H1 (cell line): ENCODE data around the gene GFM1. TPM values are rescaled to one million over a fixed set of nuclear protein-coding genes. Genes with fewer than 3 reads are reported as not detected.

Experiments used
- CTCF ChIA-PET: fragments of 300-600 bp; sonication (Branson Sonifier 250); formaldehyde crosslinking; loops from one replicate; lab custom pipeline; 2021; ENCODE audit not compliant: partially characterized antibody; lab: Charles Lee
- POLR2A ChIA-PET: fragments of 300-600 bp; sonication (Branson Sonifier 250); formaldehyde crosslinking; loops from one replicate; lab custom pipeline; 2021; ENCODE audit warnings: inconsistent platforms; ENCODE audit not compliant: partially characterized antibody; lab: Charles Lee
- DNase-seq, 2 experiments: peaks; one replicate each; pipeline versions ENCODE4 v3.0.0 to v3.0.0-alpha.2; 2010 to 2022; ENCODE audit warnings: low spot score in 2 of 2, low read depth in 1 of 2, mixed read lengths in 1 of 2
- FAIRE-seq: peaks from 2 replicates; lab custom pipeline; 2011; peaks lifted over from hg19 to GRCh38; lab: Jason Lieb, UNC
- H2AFZ ChIP-seq: 2 replicates; pipeline ENCODE4 v1.8.1; 2012; ENCODE audit warnings: low read length, inconsistent platforms
- H2AK5ac ChIP-seq: 2 replicates; pipeline ENCODE4 v1.6.1; 2013; ENCODE audit warnings: low read depth, low read length
- H2BK120ac ChIP-seq: replicated peaks from 2 replicates; pipeline ENCODE3; 2013; ENCODE audit warnings: low read depth, low read length, inconsistent platforms
- H2BK12ac ChIP-seq: 2 replicates; pipeline ENCODE4 v1.6.1; 2013; ENCODE audit warnings: low read depth, low read length
- H2BK15ac ChIP-seq: 2 replicates; pipeline ENCODE4 v1.6.1; 2013; ENCODE audit warnings: low read length
- H2BK20ac ChIP-seq: 2 replicates; pipeline ENCODE4 v1.6.1; 2013; ENCODE audit warnings: low read length
- H2BK5ac ChIP-seq: 2 replicates; pipeline ENCODE4 v1.6.1; 2013; ENCODE audit warnings: low read depth, low read length
- H3K14ac ChIP-seq: 2 replicates; pipeline ENCODE4 v1.6.1; 2013; ENCODE audit warnings: inconsistent platforms; ENCODE audit not compliant: insufficient read length
- H3K18ac ChIP-seq: 2 replicates; pipeline ENCODE4 v1.6.1; 2013; ENCODE audit warnings: low read length; ENCODE audit errors: extremely low read depth
- H3K23ac ChIP-seq: 2 replicates; pipeline ENCODE4 v1.6.1; 2013; ENCODE audit warnings: inconsistent platforms; ENCODE audit not compliant: insufficient read length
- H3K23me2 ChIP-seq: 2 replicates; pipeline ENCODE4 v1.6.1; 2013; ENCODE audit warnings: low read depth, low read length
- H3K27ac ChIP-seq: 2 replicates; pipeline ENCODE4 v1.6.1; 2011; ENCODE audit warnings: low read depth, low read length, inconsistent platforms
- H3K27me3 ChIP-seq, 4 experiments: replicated peaks in 1 of 4; 1 replicate in 1 of 4; 2 replicates in 3 of 4; pipeline versions ENCODE4 v1.6.1 to v1.8.1; 2011 to 2013; ENCODE audit warnings: low read length in 3 of 4, mild to moderate bottlenecking in 3 of 4, inconsistent platforms in 2 of 4, mixed read lengths in 2 of 4, moderate library complexity in 1 of 4; ENCODE audit not compliant: control insufficient read depth in 3 of 4, insufficient read depth in 3 of 4; ENCODE audit errors: extremely low read depth in 1 of 4
- H3K36me3 ChIP-seq, 4 experiments: 2 replicates each; pipeline versions ENCODE4 v1.6.1 to v1.8.1; 2011 to 2013; ENCODE audit warnings: mild to moderate bottlenecking in 4 of 4, low read length in 3 of 4, moderate library complexity in 2 of 4, control low read depth in 1 of 4, inconsistent platforms in 1 of 4; ENCODE audit not compliant: insufficient read depth in 4 of 4, control insufficient read depth in 2 of 4
- H3K4ac ChIP-seq: replicated peaks from 2 replicates; pipeline ENCODE3; 2013; ENCODE audit warnings: low read length, low read depth, mixed read lengths, inconsistent platforms; ENCODE audit not compliant: insufficient read length
- H3K4me1 ChIP-seq, 4 experiments: replicated peaks in 1 of 4; 1 replicate in 1 of 4; 2 replicates in 3 of 4; pipeline versions ENCODE4 v1.6.1 to v1.8.1; 2011 to 2013; ENCODE audit warnings: low read length in 3 of 4, inconsistent platforms in 2 of 4, mixed read lengths in 1 of 4; ENCODE audit not compliant: insufficient read depth in 4 of 4, control insufficient read depth in 3 of 4
- H3K4me2 ChIP-seq, 2 experiments: 2 replicates each; pipeline versions ENCODE4 v1.6.1 to v1.8.1; 2011 to 2013; ENCODE audit warnings: low read depth in 2 of 2, low read length in 2 of 2, control low read depth in 1 of 2, inconsistent platforms in 1 of 2, mild to moderate bottlenecking in 1 of 2; ENCODE audit not compliant: insufficient read depth in 1 of 2
- H3K4me3 ChIP-seq, 4 experiments: fragments of 200-600, 300-600 bp in 1 of 4; sonication (generic), shearing (Covaris generic), sonication (Bioruptor Twin) in 1 of 4; 2 replicates each; pipeline versions ENCODE4 v1.5.1 to v1.8.1; 2011 to 2016; ENCODE audit warnings: low read length in 4 of 4, low read depth in 3 of 4, control low read depth in 2 of 4, inconsistent platforms in 2 of 4, mild to moderate bottlenecking in 2 of 4, mixed read lengths in 1 of 4, moderate library complexity in 1 of 4; ENCODE audit not compliant: insufficient read depth in 2 of 4; ENCODE audit errors: extremely low read depth in 1 of 4
- H3K56ac ChIP-seq: replicated peaks from 2 replicates; pipeline ENCODE3; 2013; ENCODE audit warnings: low read depth, mild to moderate bottlenecking, mixed read lengths, low read length, inconsistent platforms; ENCODE audit not compliant: insufficient read length
- H3K79me1 ChIP-seq: 2 replicates; pipeline ENCODE4 v1.6.1; 2013; ENCODE audit warnings: low read depth, low read length, control low read depth
- H3K79me2 ChIP-seq, 2 experiments: 2 replicates each; pipeline versions ENCODE4 v1.6.1 to v1.8.1; 2012 to 2013; ENCODE audit warnings: low read length in 2 of 2, mild to moderate bottlenecking in 2 of 2, inconsistent platforms in 1 of 2; ENCODE audit not compliant: insufficient read depth in 2 of 2, control insufficient read depth in 1 of 2
- H3K9ac ChIP-seq, 4 experiments: replicated peaks in 1 of 4; 1 replicate in 1 of 4; 2 replicates in 3 of 4; pipeline versions ENCODE4 v1.6.1 to v1.8.1; 2011 to 2013; ENCODE audit warnings: low read depth in 3 of 4, low read length in 3 of 4, control low read depth in 2 of 4, mild to moderate bottlenecking in 2 of 4, moderate library complexity in 2 of 4, inconsistent platforms in 1 of 4; ENCODE audit errors: extremely low read depth in 1 of 4
- H3K9me3 ChIP-seq, 2 experiments: 2 replicates each; pipeline versions ENCODE4 v1.6.1 to v1.8.1; 2012 to 2013; ENCODE audit warnings: mild to moderate bottlenecking in 2 of 2, moderate library complexity in 2 of 2, control low read depth in 1 of 2, inconsistent platforms in 1 of 2, low read depth in 1 of 2, low read length in 1 of 2, mixed read lengths in 1 of 2; ENCODE audit not compliant: insufficient read depth in 2 of 2
- H4K20me1 ChIP-seq, 2 experiments: replicated peaks in 1 of 2; 2 replicates each; pipeline versions ENCODE3 to v1.8.1; 2011 to 2013; ENCODE audit warnings: inconsistent platforms in 2 of 2, low read length in 2 of 2, mild to moderate bottlenecking in 1 of 2; ENCODE audit not compliant: insufficient read depth in 2 of 2, control insufficient read depth in 1 of 2
- H4K5ac ChIP-seq: 2 replicates; pipeline ENCODE4 v1.6.1; 2013; ENCODE audit warnings: low read length, low read depth, mixed read lengths, inconsistent platforms; ENCODE audit not compliant: insufficient read length
- H4K8ac ChIP-seq: 2 replicates; pipeline ENCODE4 v1.8.0; 2013; ENCODE audit warnings: mild to moderate bottlenecking, moderate library complexity, low read length, inconsistent platforms; ENCODE audit not compliant: insufficient read depth; ENCODE audit errors: extremely low read depth
- H4K91ac ChIP-seq: replicated peaks from 2 replicates; pipeline ENCODE3; 2013; ENCODE audit warnings: low read length, mixed read lengths, inconsistent platforms; ENCODE audit not compliant: insufficient read length
- ASH2L ChIP-seq: fragments of 200-600, 300-600 bp; sonication (generic); IDR thresholded peaks from one replicate; pipeline ENCODE4 v1.7.1; 2017; ENCODE audit warnings: low read length
- ATF2 ChIP-seq: IDR thresholded peaks from 2 replicates; pipeline ENCODE4 v1.6.1; 2012; ENCODE audit warnings: low read length, inconsistent platforms
- ATF3 ChIP-seq: IDR thresholded peaks from 2 replicates; pipeline ENCODE4 v1.6.1; 2011; ENCODE audit warnings: low read depth, mild to moderate bottlenecking, low read length; ENCODE audit not compliant: insufficient read depth
- BCL11A ChIP-seq, 2 experiments: IDR thresholded peaks; one replicate each; pipeline ENCODE4 v1.6.1; 2011; ENCODE audit warnings: low read depth in 2 of 2, low read length in 2 of 2, mild to moderate bottlenecking in 2 of 2
- E2F6 ChIP-seq: IDR thresholded peaks from 2 replicates; pipeline ENCODE4 v1.6.1; 2012; ENCODE audit warnings: inconsistent platforms
- NANOG ChIP-seq: IDR thresholded peaks from 2 replicates; pipeline ENCODE4 v1.6.1; 2011; ENCODE audit warnings: low read length, low read depth, mild to moderate bottlenecking, inconsistent platforms; ENCODE audit not compliant: insufficient read depth, poor library complexity, severe bottlenecking
- NRF1 ChIP-seq: IDR thresholded peaks from 2 replicates; pipeline ENCODE4 v1.6.1; 2011; ENCODE audit warnings: mild to moderate bottlenecking, low read depth, low read length, improper control_type of control experiment
- RBBP5 ChIP-seq: IDR thresholded peaks from 2 replicates; pipeline ENCODE4 v1.7.1; 2012; ENCODE audit warnings: low read depth, mild to moderate bottlenecking, inconsistent platforms, low read length, moderate library complexity, borderline replicate concordance
- WGBS, 2 experiments: shearing (Covaris generic) in 1 of 2; methylation state at CpG; one replicate each; pipeline versions ENCODE4 v1.1.6 to v1.1.7; 2013 to 2015; ENCODE audit warnings: low lambda C conversion rate in 2 of 2, mixed read lengths in 2 of 2, inconsistent platforms in 1 of 2, low coverage in 1 of 2, missing lambda C conversion rate in 1 of 2; ENCODE audit not compliant: insufficient replicate concordance in 2 of 2, insufficient coverage in 1 of 2, insufficient read length in 1 of 2; ENCODE audit errors: extremely low coverage in 1 of 2, missing lambda C conversion rate in 1 of 2; 5-methylcytosine and 5-hydroxymethylcytosine counted together
- polyA plus RNA-seq, 7 experiments: library from polyadenylated mRNA; depleted of rRNA in 3 of 7; stranded (reverse) in 5 of 7; unstranded in 2 of 7; fragments of >200 nt in 5 of 7; fragments of 200-250 nt in 2 of 7; gene quantifications; 1 replicate in 5 of 7; 2 replicates in 1 of 7; 4 replicates in 1 of 7; pipeline versions ENCODE4 v1.2.1 to v1.2.3, GENCODE V29; 2011 to 2013; ENCODE audit warnings: missing spikeins in 2 of 7, mixed read lengths in 2 of 7
- total RNA-seq: library from RNA; stranded (reverse); fragmentation: NEBNext Ultra II Directional; extraction: Animal tissue kit (Norgen Biotek cat#: 25700); gene quantifications from 2 replicates; pipeline ENCODE4 v1.2.1, GENCODE V29; 2021

GFM1 gene
- total and polyA plus RNA-seq, 2 of the 8 experiments (the other 6 are each of a cell fraction or from before 2014, with no cell fraction given) = 10.9 to 45.3 TPM

DNA sequence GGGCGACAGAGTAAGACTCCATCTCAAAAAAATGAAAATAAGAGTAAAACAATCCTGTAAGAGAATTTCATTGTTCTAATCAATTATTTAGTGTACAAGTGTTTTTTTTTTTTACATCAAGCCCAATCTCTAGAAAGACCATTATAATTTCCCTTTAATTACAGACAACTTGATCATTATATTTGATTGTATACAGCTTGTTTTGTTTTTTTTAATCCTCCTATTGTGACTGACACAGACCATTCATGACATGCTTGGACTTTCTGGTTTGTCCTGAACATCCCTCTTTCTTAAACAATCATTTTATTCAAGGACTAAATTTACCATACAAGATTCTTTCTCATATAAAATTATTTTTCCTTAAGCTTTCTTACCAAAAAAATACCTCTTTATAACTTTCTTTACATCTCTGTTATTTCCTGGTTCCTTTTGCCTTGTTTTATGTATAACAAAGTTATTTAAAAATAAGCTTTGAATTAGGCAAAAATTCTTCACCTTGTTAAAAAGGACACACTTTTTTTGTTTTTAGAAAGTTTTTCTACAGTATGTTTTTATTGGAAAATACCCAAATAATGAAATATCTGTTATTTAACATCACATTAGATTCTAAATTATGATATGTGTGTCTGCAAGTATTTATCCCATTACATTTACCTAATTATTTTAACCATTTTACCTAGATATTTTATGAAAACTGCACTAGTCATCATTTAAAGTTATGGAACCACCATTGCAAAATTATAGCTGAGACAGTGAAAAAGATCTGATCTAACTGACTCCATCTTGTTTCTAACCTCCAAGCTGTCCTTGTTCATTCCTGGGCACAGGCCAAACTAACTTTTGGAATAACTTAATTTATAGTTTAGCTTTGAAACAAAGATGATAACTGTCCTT, 26.1 kb upstream of the GFM1 start:
- no peaks in the 10 kb centered on the region for H4K20me1 ChIP-seq
- no peak overlapping the region for H4K5ac ChIP-seq
- H3K36me3 ChIP-seq = no peaks in the 10 kb centered on the region
- 87% methylated on average over 1 of the region's 1 CpG; no CpG with 5 or more reads in 1 of the 2 experiments for WGBS, 2 experiments
- H3K27ac ChIP-seq = no peak overlapping the region
- no peak overlapping the region for H3K4ac ChIP-seq
- no peak overlapping the region for H4K91ac ChIP-seq
- no peaks in the 10 kb centered on the region for H3K23me2 ChIP-seq
- H3K9ac ChIP-seq = no peak overlapping the region
- DNase-seq (no peak), FAIRE-seq (no peak)
- no peak overlapping the region for H3K23ac ChIP-seq
- no peak overlapping the region for H2AFZ ChIP-seq
- H2BK120ac ChIP-seq = no peak overlapping the region
- H2BK5ac ChIP-seq = no peak overlapping the region
- ChIA-PET POLR2A (interaction anchor here (0.6 kb wide), 1 partner anchor 137 kb away, joined by 3 read pairs; no protein-coding TSS in a partner anchor), CTCF (interaction anchor here (0.6 to 1.9 kb wide), 3 partner anchors 26 to 348 kb away, joined by 3 to 8 read pairs (median 3); partner anchors contain the start of gene GFM1)
- H4K8ac ChIP-seq = no peak overlapping the region
- peaks cover 17 to 31% of the 10 kb centered on the region in 2 experiments for H3K9me3 ChIP-seq
- no peaks in the 10 kb centered on the region for H3K79me2 ChIP-seq
- H3K14ac ChIP-seq = no peak overlapping the region
- no peak overlapping the region for H2BK20ac ChIP-seq
- H2BK15ac ChIP-seq = no peak overlapping the region
- H3K4me1 ChIP-seq = no peaks in the 10 kb centered on the region
- no peak overlapping the region for H3K4me2 ChIP-seq
- no peak overlapping the region for H3K56ac ChIP-seq
- no peak overlapping the region for H3K4me3 ChIP-seq
- no peaks in the 10 kb centered on the region for H3K27me3 ChIP-seq
- H2AK5ac ChIP-seq = no peak overlapping the region
- H2BK12ac ChIP-seq = no peak overlapping the region
- no peak overlapping the region for H3K18ac ChIP-seq
- H3K79me1 ChIP-seq = no peaks in the 10 kb centered on the region
- TF ChIP-seq RBBP5 (no peak), NANOG (no peak), BCL11A (IDR thresholded peaks at IDR 0.05; ENCODE audit: low read depth in 2 of 2, low read length in 2 of 2) (no peak), E2F6 (no peak), NRF1 (no peak), ASH2L (no peak), ATF2 (no peak), ATF3 (no peak)
